Fibroblast of skin of back (primary cell): ENCODE measurements around the gene TMEM267. TPM values are rescaled to one million over a fixed set of nuclear protein-coding genes. Genes with fewer than 3 reads are reported as not detected.
"Not testable (repeated sequence)": the region's sequence is repeated elsewhere in the genome, so short reads cannot be mapped to it uniquely, and the experiment has no call there.

ENCODE experiments used
- DNase-seq: peaks from one replicate; pipeline ENCODE4 v3.0.0-alpha.2; 2013
- polyA plus RNA-seq, 2 experiments: library from polyadenylated mRNA; unstranded; fragments of 120-200 nt; gene quantifications; one replicate each; pipeline ENCODE4 v1.2.1, GENCODE V29; 2013; ENCODE audit not compliant: insufficient read length in 2 of 2

Gene TMEM267
- 19.7 TPM for polyA plus RNA-seq (2013, experiment 1 of 2; ENCODE audit: insufficient read length)
- polyA plus RNA-seq (2013, experiment 2 of 2; ENCODE audit: insufficient read length): 20.6 TPM

- DNase-seq: peak; percentile 94
Observed at GRCh38 chr5:43483298-43484105, at the start of gene TMEM267. Gene TMEM267 (minus strand): TSS chr5:43483865. CDS start chr5:43453969, 29,896 bp downstream.

GRCh38 chr5:43530648-43531047, 47.0 kb upstream of the TMEM267 start:
- DNase-seq: no peak

GRCh38 chr5:43523662-43524072, 40.0 kb upstream of the TMEM267 start:
- no peak for DNase-seq

- DNase-seq: no peak
Observed at GRCh38 chr5:43520615-43521014, 37.0 kb upstream of the TMEM267 start.

GRCh38 chr5:43515678-43516048, 32.0 kb upstream of the TMEM267 start:
- no peak for DNase-seq

GRCh38 chr5:43514816-43515677, 31.4 kb upstream of the TMEM267 start, which contains the start of gene C5orf34:
Gene C5orf34 (minus strand): TSS chr5:43515148. CDS start chr5:43509339, 5,809 bp downstream.
- DNase-seq: peak; percentile 95

- DNase-seq: peak; percentile 72
Observed at GRCh38 chr5:43514471-43514815, 30.8 kb upstream of the TMEM267 start.

- no peak for DNase-seq
Observed at GRCh38 chr5:43514025-43514424, 30.4 kb upstream of the TMEM267 start.

GRCh38 chr5:43511062-43511461, 27.4 kb upstream of the TMEM267 start:
- DNase-seq: not testable (repeated sequence)

- DNase-seq: no peak
Observed at GRCh38 chr5:43498581-43498980, 14.9 kb upstream of the TMEM267 start.

- no peak for DNase-seq
Observed at GRCh38 chr5:43497311-43498104, 13.8 kb upstream of the TMEM267 start.

- DNase-seq: no peak
Observed at GRCh38 chr5:43491326-43491725, 7.7 kb upstream of the TMEM267 start.

- no peak for DNase-seq
Observed at GRCh38 chr5:43486353-43486752, 2.7 kb upstream of the TMEM267 start.

- no peak for DNase-seq
Observed at GRCh38 chr5:43485406-43485805, 1.7 kb upstream of the TMEM267 start.

- peak; percentile 84 for DNase-seq
Observed at GRCh38 chr5:43484106-43484849, 613 bp upstream of the TMEM267 start.

- peak; percentile 79 for DNase-seq
Observed at GRCh38 chr5:43482490-43483297, 971 bp downstream of the TMEM267 start.

- DNase-seq: no peak
Observed at GRCh38 chr5:43469671-43470391, 13.8 kb downstream of the TMEM267 start.

- DNase-seq: no peak
Observed at GRCh38 chr5:43467100-43467499, 16.6 kb downstream of the TMEM267 start.

GRCh38 chr5:43465455-43465854, 18.2 kb downstream of the TMEM267 start:
- not testable (repeated sequence) for DNase-seq

- DNase-seq: no peak
Observed at GRCh38 chr5:43461066-43461465, 22.6 kb downstream of the TMEM267 start.
